ENCODE data around the gene GNAI3. TPM values are rescaled to one million over a fixed set of nuclear protein-coding genes. Genes with fewer than 3 reads are reported as not detected.

The GNAI3 gene
- total and polyA plus RNA-seq, 2 of the 13 experiments (the other 11 are each of a cell fraction or from before 2014, with no cell fraction given), result 4.3 to 9.0 TPM

DNA sequence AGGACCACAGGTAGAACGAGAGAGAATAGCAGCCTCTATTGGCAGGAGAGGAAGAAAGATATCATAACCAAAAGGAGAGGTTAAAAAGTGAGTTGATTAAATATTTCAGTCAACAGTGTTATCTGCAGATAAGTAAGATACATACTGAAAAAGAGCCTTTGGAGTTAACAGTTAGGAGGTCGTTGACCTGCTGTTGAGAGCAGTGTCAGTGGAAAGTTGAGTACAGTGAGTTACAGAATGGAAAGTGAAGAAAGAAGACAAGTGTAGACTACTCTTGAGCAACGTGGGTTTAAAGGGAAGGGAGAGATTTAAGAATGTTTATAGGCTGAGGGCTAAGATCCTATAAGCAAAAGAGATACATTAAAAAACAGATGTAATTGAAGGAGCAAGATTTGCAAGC lies 40.8 kb downstream of the GNAI3 start (continued):
- TF ChIP-seq, protein P1, sequence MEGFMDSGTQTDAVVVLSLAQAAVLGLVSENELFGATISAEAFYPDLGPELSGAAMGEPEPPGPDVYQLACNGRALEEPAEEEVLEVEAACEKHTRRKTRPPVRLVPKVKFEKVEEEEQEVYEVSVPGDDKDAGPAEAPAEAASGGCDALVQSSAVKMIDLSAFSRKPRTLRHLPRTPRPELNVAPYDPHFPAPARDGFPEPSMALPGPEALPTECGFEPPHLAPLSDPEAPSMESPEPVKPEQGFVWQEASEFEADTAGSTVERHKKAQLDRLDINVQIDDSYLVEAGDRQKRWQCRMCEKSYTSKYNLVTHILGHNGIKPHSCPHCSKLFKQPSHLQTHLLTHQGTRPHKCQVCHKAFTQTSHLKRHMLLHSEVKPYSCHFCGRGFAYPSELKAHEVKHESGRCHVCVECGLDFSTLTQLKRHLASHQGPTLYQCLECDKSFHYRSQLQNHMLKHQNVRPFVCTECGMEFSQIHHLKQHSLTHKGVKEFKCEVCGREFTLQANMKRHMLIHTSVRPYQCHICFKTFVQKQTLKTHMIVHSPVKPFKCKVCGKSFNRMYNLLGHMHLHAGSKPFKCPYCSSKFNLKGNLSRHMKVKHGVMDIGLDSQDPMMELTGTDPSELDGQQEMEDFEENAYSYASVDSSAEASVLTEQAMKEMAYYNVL (CRISPR knock-in tag; IDR thresholded peaks at IDR 0.05; ENCODE audit: borderline replicate concordance), result peak; percentile 62; the same call in 1 of the 2 replicates
- no peak for TF ChIP-seq SOX6 (IDR thresholded peaks at IDR 0.05)
- TF ChIP-seq SOX6 (CRISPR knock-in tag; IDR thresholded peaks at IDR 0.05), result peak; percentile 45; the same call in 1 of the 2 replicates
- no peak for TF ChIP-seq ZNF790 (CRISPR knock-in tag; IDR thresholded peaks at IDR 0.05; ENCODE audit: borderline replicate concordance)

DNA sequence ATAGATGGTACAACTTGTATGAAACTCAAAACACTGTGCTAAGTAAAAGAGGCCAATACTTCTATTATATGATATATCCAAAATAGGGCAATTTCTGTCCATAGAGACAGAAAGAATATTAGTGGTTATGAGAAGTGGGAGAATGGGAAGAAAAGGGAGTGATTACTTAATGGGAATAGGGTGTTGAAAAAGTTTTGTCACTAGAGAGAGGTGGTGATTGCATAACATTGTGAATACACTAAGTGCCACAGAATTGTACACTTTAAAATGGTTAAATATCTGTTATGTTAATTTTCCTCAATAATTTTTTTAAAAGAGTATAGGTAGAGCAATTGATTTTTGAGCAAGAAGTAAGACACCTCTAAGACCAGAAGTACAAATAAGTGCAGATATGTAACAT lies 41.3 kb downstream of the GNAI3 start:
- no peak for FAIRE-seq
- in situ Hi-C loops (cut with HindIII; ENCODE audit: extremely low pct_ligation_motif_present, low pct_unique_long_range_greater_than_20kb), result no loop called here
- ChIA-PET CTCF (ENCODE audit: low intra/inter-chr PET ratio, low total read pairs) (no interaction called here), POLR2A (no interaction called here)
- Histone ChIP-seq H3K36me3 (replicated peaks in 1 of 2; ENCODE audit: control insufficient read depth in 1 of 2, insufficient read depth in 2 of 2, low read length in 2 of 2) (peaks cover 18 to 43% of the 10 kb centered on the region in 2 experiments), H3K4me1 (ENCODE audit: insufficient read depth, low read length) (peaks cover 41% of the 10 kb centered on the region), H3K9me3 (ENCODE audit: low read length) (no peaks in the 10 kb centered on the region), H3K4me2 (ENCODE audit: low read depth, low read length) (no peak overlapping the region), H3K4me3 (replicated peaks in 1 of 3; ENCODE audit: insufficient read depth in 1 of 3, low read depth in 2 of 3, low read length in 3 of 3) (no peak overlapping the region), H3K27me3 (ENCODE audit: control insufficient read depth in 1 of 2, insufficient read depth in 2 of 2, low read length in 2 of 2) (no peaks in the 10 kb centered on the region; a peak in 1 of 5 replicates), H3K9ac (ENCODE audit: insufficient read depth, low read depth, low read length) (no peak overlapping the region), H4K20me1 (ENCODE audit: insufficient read depth, low read length) (no peaks in the 10 kb centered on the region), H2AFZ (ENCODE audit: low read length) (no peak overlapping the region), H3K79me2 (ENCODE audit: insufficient read depth, low read length) (no peaks in the 10 kb centered on the region), H3K27ac (ENCODE audit: extremely low read length, insufficient read depth, low read length) (no peak overlapping the region)
- no peak for ATAC-seq
- DNase-seq (ENCODE audit: low spot score), result no peak
- BruUV-seq (replicated peaks), result no TSS peak
- intact Hi-C loops (cut with micrococcal nuclease; ENCODE audit: unreplicated experiment), result loop anchor here (5.0 kb wide), 1 partner anchor 42 kb away; the partner anchor contains the start of gene GNAI3
- TF ChIP-seq MED1 (CRISPR knock-in tag; IDR thresholded peaks at IDR 0.05), result no peak

DNA sequence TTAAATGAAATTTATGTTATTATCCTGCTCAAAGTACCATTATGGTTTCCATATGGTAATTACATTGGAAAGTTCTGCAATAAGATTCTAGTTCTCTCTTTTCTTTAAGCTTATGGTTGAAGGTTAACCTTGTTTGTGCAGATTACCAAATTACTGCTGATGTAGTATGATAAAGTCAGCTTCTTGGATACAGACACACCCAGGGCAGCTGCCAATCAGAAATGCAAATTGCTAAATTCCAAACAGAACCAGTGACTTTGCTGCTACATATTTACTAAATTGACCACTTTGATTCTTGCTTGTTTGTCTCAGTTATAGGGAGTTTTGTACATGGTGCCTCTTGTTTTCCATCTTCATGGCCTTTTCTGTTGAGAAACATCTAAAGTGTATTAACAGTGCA lies 44.5 kb downstream of the GNAI3 start:
- in situ Hi-C loops (cut with HindIII; ENCODE audit: extremely low pct_ligation_motif_present, low pct_unique_long_range_greater_than_20kb), result no loop called here
- no TSS peak for BruUV-seq (replicated peaks)
- no peak for DNase-seq (ENCODE audit: low spot score)
- ATAC-seq, result no peak
- Histone ChIP-seq H3K27me3 (ENCODE audit: control insufficient read depth in 1 of 2, insufficient read depth in 2 of 2, low read length in 2 of 2) (no peaks in the 10 kb centered on the region; a peak in 1 of 5 replicates), H3K27ac (ENCODE audit: extremely low read length, insufficient read depth, low read length) (no peak overlapping the region), H3K9ac (ENCODE audit: insufficient read depth, low read depth, low read length) (no peak overlapping the region), H3K79me2 (ENCODE audit: insufficient read depth, low read length) (no peaks in the 10 kb centered on the region), H3K9me3 (ENCODE audit: low read length) (no peaks in the 10 kb centered on the region), H2AFZ (ENCODE audit: low read length) (no peak overlapping the region), H4K20me1 (ENCODE audit: insufficient read depth, low read length) (no peaks in the 10 kb centered on the region), H3K36me3 (replicated peaks in 1 of 2; ENCODE audit: control insufficient read depth in 1 of 2, insufficient read depth in 2 of 2, low read length in 2 of 2) (peaks cover 14 to 39% of the 10 kb centered on the region in 2 experiments), H3K4me2 (ENCODE audit: low read depth, low read length) (no peak overlapping the region), H3K4me3 (replicated peaks in 1 of 3; ENCODE audit: insufficient read depth in 1 of 3, low read depth in 2 of 3, low read length in 3 of 3) (no peak overlapping the region), H3K4me1 (ENCODE audit: insufficient read depth, low read length) (peaks cover 16% of the 10 kb centered on the region)
- intact Hi-C loops (cut with micrococcal nuclease; ENCODE audit: unreplicated experiment), result no loop called here
- POLR2A ChIA-PET, result no interaction called here
- FAIRE-seq, result no peak
- CTCF ChIA-PET (ENCODE audit: low intra/inter-chr PET ratio, low total read pairs), result no interaction called here
- TF ChIP-seq, protein P2, sequence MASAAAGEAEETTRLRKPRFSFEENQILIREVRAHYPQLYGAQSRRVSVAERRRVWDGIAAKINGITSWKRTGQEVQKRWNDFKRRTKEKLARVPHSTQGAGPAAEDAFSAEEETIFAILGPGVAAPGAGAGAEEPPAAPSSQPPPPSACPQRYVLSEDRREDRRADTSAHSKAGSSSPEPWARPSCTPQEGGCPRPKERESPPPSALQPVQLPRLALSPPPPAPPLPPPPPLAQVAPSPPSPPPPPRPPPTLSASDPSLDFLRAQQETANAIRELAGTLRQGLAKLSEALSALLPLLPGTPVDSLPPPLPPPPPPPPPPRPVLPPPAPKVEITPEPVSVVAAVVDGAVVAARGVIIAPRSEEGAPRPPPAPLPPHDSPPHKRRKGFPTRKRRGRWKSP (CRISPR knock-in tag; IDR thresholded peaks at IDR 0.05), result no peak
- TF ChIP-seq ZNF776 (CRISPR knock-in tag; IDR thresholded peaks at IDR 0.05) (no peak), ZNF720 (CRISPR knock-in tag; IDR thresholded peaks at IDR 0.05) (no peak), SAFB2 (CRISPR knock-in tag; IDR thresholded peaks at IDR 0.05; ENCODE audit: borderline replicate concordance, low read depth) (no peak), ZNF564 (CRISPR knock-in tag; IDR thresholded peaks at IDR 0.05) (no peak)
- TF ChIP-seq, protein P3, sequence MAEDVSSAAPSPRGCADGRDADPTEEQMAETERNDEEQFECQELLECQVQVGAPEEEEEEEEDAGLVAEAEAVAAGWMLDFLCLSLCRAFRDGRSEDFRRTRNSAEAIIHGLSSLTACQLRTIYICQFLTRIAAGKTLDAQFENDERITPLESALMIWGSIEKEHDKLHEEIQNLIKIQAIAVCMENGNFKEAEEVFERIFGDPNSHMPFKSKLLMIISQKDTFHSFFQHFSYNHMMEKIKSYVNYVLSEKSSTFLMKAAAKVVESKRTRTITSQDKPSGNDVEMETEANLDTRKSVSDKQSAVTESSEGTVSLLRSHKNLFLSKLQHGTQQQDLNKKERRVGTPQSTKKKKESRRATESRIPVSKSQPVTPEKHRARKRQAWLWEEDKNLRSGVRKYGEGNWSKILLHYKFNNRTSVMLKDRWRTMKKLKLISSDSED (CRISPR knock-in tag; IDR thresholded peaks at IDR 0.05), result no peak
- TF ChIP-seq, protein P4, sequence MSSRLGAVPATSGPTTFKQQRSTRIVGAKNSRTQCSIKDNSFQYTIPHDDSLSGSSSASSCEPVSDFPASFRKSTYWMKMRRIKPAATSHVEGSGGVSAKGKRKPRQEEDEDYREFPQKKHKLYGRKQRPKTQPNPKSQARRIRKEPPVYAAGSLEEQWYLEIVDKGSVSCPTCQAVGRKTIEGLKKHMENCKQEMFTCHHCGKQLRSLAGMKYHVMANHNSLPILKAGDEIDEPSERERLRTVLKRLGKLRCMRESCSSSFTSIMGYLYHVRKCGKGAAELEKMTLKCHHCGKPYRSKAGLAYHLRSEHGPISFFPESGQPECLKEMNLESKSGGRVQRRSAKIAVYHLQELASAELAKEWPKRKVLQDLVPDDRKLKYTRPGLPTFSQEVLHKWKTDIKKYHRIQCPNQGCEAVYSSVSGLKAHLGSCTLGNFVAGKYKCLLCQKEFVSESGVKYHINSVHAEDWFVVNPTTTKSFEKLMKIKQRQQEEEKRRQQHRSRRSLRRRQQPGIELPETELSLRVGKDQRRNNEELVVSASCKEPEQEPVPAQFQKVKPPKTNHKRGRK (CRISPR knock-in tag; IDR thresholded peaks at IDR 0.05), result no peak
